Measurements from ENCODE around the gene IARS1. TPM values are rescaled to one million over a fixed set of nuclear protein-coding genes. Genes with fewer than 3 reads are reported as not detected.

The IARS1 gene
- total and polyA plus RNA-seq, 2 of the 13 experiments (the other 11 are each of a cell fraction or from before 2014, with no cell fraction given), result 55.9 to 185 TPM

- TF ChIP-seq SNRNP70 (IDR thresholded peaks at IDR 0.05; ENCODE audit: low read depth, low read length), result no peak
- TF ChIP-seq MEIS2 (CRISPR knock-in tag; IDR thresholded peaks at IDR 0.05), result no peak
- no peak for TF ChIP-seq GTF2F1 (IDR thresholded peaks at IDR 0.05; ENCODE audit: low read length)
- TF ChIP-seq, protein P1, sequence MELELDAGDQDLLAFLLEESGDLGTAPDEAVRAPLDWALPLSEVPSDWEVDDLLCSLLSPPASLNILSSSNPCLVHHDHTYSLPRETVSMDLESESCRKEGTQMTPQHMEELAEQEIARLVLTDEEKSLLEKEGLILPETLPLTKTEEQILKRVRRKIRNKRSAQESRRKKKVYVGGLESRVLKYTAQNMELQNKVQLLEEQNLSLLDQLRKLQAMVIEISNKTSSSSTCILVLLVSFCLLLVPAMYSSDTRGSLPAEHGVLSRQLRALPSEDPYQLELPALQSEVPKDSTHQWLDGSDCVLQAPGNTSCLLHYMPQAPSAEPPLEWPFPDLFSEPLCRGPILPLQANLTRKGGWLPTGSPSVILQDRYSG (CRISPR knock-in tag; IDR thresholded peaks at IDR 0.05), result no peak
- TF ChIP-seq, protein P2, sequence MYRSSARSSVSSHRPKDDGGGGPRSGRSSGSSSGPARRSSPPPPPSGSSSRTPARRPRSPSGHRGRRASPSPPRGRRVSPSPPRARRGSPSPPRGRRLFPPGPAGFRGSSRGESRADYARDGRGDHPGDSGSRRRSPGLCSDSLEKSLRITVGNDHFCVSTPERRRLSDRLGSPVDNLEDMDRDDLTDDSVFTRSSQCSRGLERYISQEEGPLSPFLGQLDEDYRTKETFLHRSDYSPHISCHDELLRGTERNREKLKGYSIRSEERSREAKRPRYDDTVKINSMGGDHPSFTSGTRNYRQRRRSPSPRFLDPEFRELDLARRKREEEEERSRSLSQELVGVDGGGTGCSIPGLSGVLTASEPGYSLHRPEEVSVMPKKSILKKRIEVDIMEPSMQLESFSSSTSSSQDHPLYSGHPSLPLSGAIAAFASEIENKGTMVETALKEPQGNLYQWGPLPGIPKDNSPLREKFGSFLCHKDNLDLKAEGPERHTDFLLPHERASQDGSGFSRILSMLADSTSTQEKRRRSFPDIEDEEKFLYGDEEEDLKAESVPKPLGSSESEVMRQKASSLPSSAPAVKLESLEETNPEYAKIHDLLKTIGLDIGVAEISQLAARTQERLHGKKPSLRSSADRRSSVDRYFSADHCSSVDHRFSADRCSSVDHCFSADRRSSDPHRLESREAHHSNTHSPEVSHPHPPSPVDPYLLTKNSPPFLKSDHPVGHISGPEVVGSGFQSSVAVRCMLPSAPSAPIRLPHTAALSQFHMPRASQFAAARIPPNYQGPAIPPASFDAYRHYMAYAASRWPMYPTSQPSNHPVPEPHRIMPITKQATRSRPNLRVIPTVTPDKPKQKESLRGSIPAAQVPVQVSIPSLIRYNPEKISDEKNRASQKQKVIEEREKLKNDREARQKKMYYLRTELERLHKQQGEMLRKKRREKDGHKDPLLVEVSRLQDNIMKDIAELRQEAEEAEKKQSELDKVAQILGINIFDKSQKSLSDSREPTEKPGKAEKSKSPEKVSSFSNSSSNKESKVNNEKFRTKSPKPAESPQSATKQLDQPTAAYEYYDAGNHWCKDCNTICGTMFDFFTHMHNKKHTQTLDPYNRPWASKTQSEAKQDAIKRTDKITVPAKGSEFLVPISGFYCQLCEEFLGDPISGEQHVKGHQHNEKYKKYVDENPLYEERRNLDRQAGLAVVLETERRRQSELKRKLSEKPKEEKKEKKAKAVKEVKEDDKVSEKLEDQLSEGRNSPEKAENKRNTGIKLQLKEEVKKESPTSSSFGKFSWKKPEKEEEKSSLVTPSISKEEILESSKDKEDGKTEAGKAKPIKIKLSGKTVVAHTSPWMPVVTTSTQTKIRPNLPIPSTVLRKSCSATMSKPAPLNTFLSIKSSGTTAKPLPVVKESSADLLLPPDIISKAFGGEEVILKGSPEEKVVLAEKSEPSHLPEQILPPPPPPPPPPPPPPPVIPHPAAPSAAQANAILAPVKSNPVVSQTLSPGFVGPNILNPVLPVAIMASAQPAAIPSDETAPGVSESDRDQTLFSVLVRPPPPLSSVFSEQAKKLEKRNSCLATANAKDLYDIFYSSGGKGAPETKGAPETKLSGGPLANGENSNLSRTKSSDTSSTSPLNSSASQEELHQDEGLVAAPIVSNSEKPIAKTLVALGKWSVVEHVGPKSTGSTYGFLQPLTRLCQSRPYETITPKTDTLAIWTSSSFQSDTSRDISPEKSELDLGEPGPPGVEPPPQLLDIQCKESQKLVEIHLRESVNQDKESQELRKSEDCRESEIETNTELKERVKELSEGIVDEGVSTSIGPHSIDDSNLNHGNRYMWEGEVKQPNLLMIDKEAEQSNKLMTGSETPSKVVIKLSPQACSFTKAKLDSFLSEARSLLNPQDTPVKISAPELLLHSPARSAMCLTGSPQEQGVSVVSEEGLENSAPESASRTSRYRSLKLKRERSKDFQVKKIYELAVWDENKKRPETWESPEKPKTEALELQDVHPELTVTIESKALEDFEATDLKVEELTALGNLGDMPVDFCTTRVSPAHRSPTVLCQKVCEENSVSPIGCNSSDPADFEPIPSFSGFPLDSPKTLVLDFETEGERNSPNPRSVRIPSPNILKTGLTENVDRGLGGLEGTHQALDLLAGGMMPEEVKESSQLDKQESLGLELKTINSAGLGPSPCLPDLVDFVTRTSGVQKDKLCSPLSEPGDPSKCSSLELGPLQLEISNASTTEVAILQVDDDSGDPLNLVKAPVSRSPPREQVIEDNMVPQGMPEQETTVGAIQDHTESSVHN (CRISPR knock-in tag; IDR thresholded peaks at IDR 0.05), result no peak
- TF ChIP-seq ZNF746 (CRISPR knock-in tag; IDR thresholded peaks at IDR 0.05), result no peak
- no peak for TF ChIP-seq TOE1 (CRISPR knock-in tag; IDR thresholded peaks at IDR 0.05)
These were observed 3.6 kb downstream of the IARS1 start (continued) for GRCh38 chr9:92289708-92290390.
